SU-DHL-6 (cell line): Measurements from ENCODE around the gene HYAL1.

Experiments used
- H2AFZ ChIP-seq: fragments of 200-600 bp; sonication (generic); 2 replicates; pipeline ENCODE4 v1.6.1; 2014; ENCODE audit warnings: low read depth, mild to moderate bottlenecking, moderate library complexity, mixed read lengths, antibody characterized with exemption, low read length; ENCODE audit not compliant: severe bottlenecking
- H3F3A ChIP-seq: fragments of 200-600 bp; shearing (Covaris generic); 2 replicates; pipeline ENCODE4 v1.6.0; 2016; ENCODE audit warnings: antibody characterized with exemption, mild to moderate bottlenecking; ENCODE audit not compliant: insufficient read depth
- H3K27ac ChIP-seq: fragments of 200-600 bp; sonication (generic); 2 replicates; pipeline ENCODE4 v1.5.1; 2016; ENCODE audit warnings: low read depth, mild to moderate bottlenecking, low read length, moderate library complexity, mixed read lengths
- H3K27me3 ChIP-seq: fragments of 200-600 bp; sonication (generic), shearing (Covaris generic); 2 replicates; pipeline ENCODE4 v1.6.0; 2014; ENCODE audit warnings: mild to moderate bottlenecking, low read length
- H3K36me3 ChIP-seq: fragments of 200-600 bp; sonication (generic); 2 replicates; pipeline ENCODE4 v1.6.1; 2014; ENCODE audit warnings: mild to moderate bottlenecking, low read length, mixed read lengths
- H3K4me2 ChIP-seq: fragments of 300-600, 200-600 bp; shearing (Covaris generic), sonication (generic); 2 replicates; pipeline ENCODE4 v1.6.0; 2014; ENCODE audit warnings: low read length, low read depth, mild to moderate bottlenecking; ENCODE audit not compliant: poor library complexity, severe bottlenecking
- H3K4me3 ChIP-seq: fragments of 200-600 bp; sonication (generic); 2 replicates; pipeline ENCODE4 v1.5.1; 2014; ENCODE audit warnings: antibody characterized with exemption, low read length, mild to moderate bottlenecking, mixed read lengths; ENCODE audit not compliant: insufficient read depth, poor library complexity, severe bottlenecking
- H3K79me2 ChIP-seq: fragments of 200-600 bp; sonication (generic); 2 replicates; pipeline ENCODE4 v1.6.1; 2014; ENCODE audit warnings: mild to moderate bottlenecking, low read length, moderate library complexity; ENCODE audit not compliant: insufficient read depth
- H3K9ac ChIP-seq: fragments of 200-600 bp; sonication (generic); 2 replicates; pipeline ENCODE4 v1.7.0; 2014; ENCODE audit warnings: mild to moderate bottlenecking, low read length
- H3K9me2 ChIP-seq: fragments of 200-600 bp; sonication (generic); replicated peaks from 2 replicates; pipeline ENCODE4 v1.6.1; 2014; ENCODE audit warnings: low read length; ENCODE audit not compliant: insufficient read depth
- H3K9me3 ChIP-seq: fragments of 200-600 bp; sonication (generic); 2 replicates; pipeline ENCODE4 v1.6.1; 2014; ENCODE audit warnings: low read length, mixed read lengths; ENCODE audit not compliant: insufficient read depth
- H4K20me1 ChIP-seq: fragments of 200-600 bp; sonication (generic); 2 replicates; pipeline ENCODE4 v1.6.1; 2014; ENCODE audit warnings: low read depth, mild to moderate bottlenecking, antibody characterized with exemption, low read length, moderate library complexity, mixed read lengths
- CTCF ChIP-seq: fragments of 200-600 bp; sonication (generic); IDR thresholded peaks from one replicate; pipeline ENCODE4 v1.5.1; 2017; ENCODE audit warnings: antibody characterized with exemption, mild to moderate bottlenecking, low read length, moderate library complexity; ENCODE audit not compliant: insufficient read depth, poor library complexity, severe bottlenecking
- EZH2phosphoT487 ChIP-seq: fragments of 200-600 bp; sonication (generic), shearing (Covaris generic); conservative IDR thresholded peaks from 2 replicates; pipeline ENCODE4 v1.6.1; 2018; ENCODE audit warnings: mild to moderate bottlenecking, antibody characterized with exemption, low read length, moderate library complexity, mixed read lengths

The HYAL1 gene

GRCh38 chr3:50341996-50342650 lies 38.7 kb upstream of the HYAL1 start:
- no peaks in the 10 kb centered on the region for H4K20me1 ChIP-seq
- H3K79me2 ChIP-seq, result peaks cover under 1% of the 10 kb centered on the region
- no peak overlapping the region for H3K4me2 ChIP-seq
- no peaks in the 10 kb centered on the region for H3K9me2 ChIP-seq
- H2AFZ ChIP-seq, result no peak overlapping the region
- H3F3A ChIP-seq, result peaks cover 12% of the 10 kb centered on the region; the same call in 1 of the 2 replicates
- TF ChIP-seq CTCF, result no peak
- TF ChIP-seq EZH2phosphoT487, result no peak
- H3K4me3 ChIP-seq, result no peak overlapping the region
- no peak overlapping the region for H3K27ac ChIP-seq
- no peak overlapping the region for H3K9ac ChIP-seq
- no peaks in the 10 kb centered on the region for H3K27me3 ChIP-seq
- H3K36me3 ChIP-seq, result no peaks in the 10 kb centered on the region
- no peaks in the 10 kb centered on the region for H3K9me3 ChIP-seq

GRCh38 chr3:50341537-50341936 lies 38.2 kb upstream of the HYAL1 start:
- no peaks in the 10 kb centered on the region for H3K9me2 ChIP-seq
- H3K9me3 ChIP-seq, result no peaks in the 10 kb centered on the region
- peaks cover 6% of the 10 kb centered on the region for H3K79me2 ChIP-seq
- no peak overlapping the region for H3K4me3 ChIP-seq
- H4K20me1 ChIP-seq, result no peaks in the 10 kb centered on the region
- peaks cover 12% of the 10 kb centered on the region; the same call in 1 of the 2 replicates for H3F3A ChIP-seq
- no peak overlapping the region for H2AFZ ChIP-seq
- H3K27me3 ChIP-seq, result no peaks in the 10 kb centered on the region
- no peak for TF ChIP-seq EZH2phosphoT487
- TF ChIP-seq CTCF, result no peak
- H3K27ac ChIP-seq, result no peak overlapping the region
- H3K4me2 ChIP-seq, result no peak overlapping the region
- no peaks in the 10 kb centered on the region for H3K36me3 ChIP-seq
- H3K9ac ChIP-seq, result no peak overlapping the region

- Histone ChIP-seq H3K79me2 (peaks cover 15% of the 10 kb centered on the region), H3K4me2 (no peak within 1 kb of the TSS), H4K20me1 (no peaks in the 10 kb centered on the region; the same call in 1 of the 2 replicates), H3K9me2 (no peaks in the 10 kb centered on the region), H3K9me3 (no peaks in the 10 kb centered on the region), H3K4me3 (no peak within 1 kb of the TSS), H3K27me3 (no peaks in the 10 kb centered on the region), H3F3A (peaks cover 12% of the 10 kb centered on the region; the same call in 1 of the 2 replicates), H2AFZ (no peak within 1 kb of the TSS), H3K36me3 (no peaks in the 10 kb centered on the region), H3K9ac (no peak within 1 kb of the TSS), H3K27ac (no peak within 1 kb of the TSS)
- TF ChIP-seq CTCF (no peak), EZH2phosphoT487 (no peak)
Observed at GRCh38 chr3:50340448-50341329, 37.3 kb upstream of the HYAL1 start, which contains the start of gene RASSF1. RASSF1 (minus strand) TSS chr3:50340836; CDS start chr3:50340805, 31 bp downstream.
